C4-2B (cell line): ENCODE data around the gene COG5.

Experiments
- H3K27ac ChIP-seq: fragments of 450-650 bp; 2 replicates; pipeline ENCODE4 v1.5.1; 2017
- ZFX ChIP-seq: fragments of 450-650 bp; IDR thresholded peaks from 2 replicates; pipeline ENCODE4 v1.6.1; 2017
- TF ChIP-seq, protein P1 (sequence below): fragments of 450-650 bp; conservative IDR thresholded peaks from 2 replicates; pipeline ENCODE4 v1.5.1; 2017; ENCODE audit warnings: mild to moderate bottlenecking

Gene COG5

DNA sequence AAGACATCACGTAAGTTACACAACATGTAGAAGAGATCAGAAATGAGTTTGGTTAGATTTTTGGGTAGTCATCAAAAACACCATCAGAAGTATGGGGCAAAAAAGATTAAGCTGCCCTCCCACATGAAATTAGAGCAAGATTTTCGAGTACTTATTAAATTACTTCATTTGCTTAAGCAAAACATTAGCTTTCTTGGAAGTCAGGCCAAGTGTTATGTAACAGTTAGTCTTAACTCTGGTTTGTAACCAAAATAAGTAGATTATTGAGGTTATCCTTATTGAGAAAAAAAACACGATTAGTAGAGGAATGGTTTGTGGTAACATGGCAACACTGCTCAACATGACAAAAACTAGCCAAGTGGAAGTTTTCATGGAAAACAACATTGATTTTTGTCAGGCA lies 357.0 kb downstream of the COG5 start:
- no peak overlapping the region for H3K27ac ChIP-seq
- TF ChIP-seq ZFX, result no peak
- TF ChIP-seq, protein P1, sequence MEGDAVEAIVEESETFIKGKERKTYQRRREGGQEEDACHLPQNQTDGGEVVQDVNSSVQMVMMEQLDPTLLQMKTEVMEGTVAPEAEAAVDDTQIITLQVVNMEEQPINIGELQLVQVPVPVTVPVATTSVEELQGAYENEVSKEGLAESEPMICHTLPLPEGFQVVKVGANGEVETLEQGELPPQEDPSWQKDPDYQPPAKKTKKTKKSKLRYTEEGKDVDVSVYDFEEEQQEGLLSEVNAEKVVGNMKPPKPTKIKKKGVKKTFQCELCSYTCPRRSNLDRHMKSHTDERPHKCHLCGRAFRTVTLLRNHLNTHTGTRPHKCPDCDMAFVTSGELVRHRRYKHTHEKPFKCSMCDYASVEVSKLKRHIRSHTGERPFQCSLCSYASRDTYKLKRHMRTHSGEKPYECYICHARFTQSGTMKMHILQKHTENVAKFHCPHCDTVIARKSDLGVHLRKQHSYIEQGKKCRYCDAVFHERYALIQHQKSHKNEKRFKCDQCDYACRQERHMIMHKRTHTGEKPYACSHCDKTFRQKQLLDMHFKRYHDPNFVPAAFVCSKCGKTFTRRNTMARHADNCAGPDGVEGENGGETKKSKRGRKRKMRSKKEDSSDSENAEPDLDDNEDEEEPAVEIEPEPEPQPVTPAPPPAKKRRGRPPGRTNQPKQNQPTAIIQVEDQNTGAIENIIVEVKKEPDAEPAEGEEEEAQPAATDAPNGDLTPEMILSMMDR, result no peak

- H3K27ac ChIP-seq, result no peak overlapping the region
- TF ChIP-seq, protein P1, result no peak
- TF ChIP-seq ZFX, result no peak
Measured at GRCh38 chr7:107206136-107206535, 357.6 kb downstream of the COG5 start.

- no peak for TF ChIP-seq ZFX
- TF ChIP-seq, protein P1, result no peak
Measured at GRCh38 chr7:107203607-107204006, 360.1 kb downstream of the COG5 start.

DNA sequence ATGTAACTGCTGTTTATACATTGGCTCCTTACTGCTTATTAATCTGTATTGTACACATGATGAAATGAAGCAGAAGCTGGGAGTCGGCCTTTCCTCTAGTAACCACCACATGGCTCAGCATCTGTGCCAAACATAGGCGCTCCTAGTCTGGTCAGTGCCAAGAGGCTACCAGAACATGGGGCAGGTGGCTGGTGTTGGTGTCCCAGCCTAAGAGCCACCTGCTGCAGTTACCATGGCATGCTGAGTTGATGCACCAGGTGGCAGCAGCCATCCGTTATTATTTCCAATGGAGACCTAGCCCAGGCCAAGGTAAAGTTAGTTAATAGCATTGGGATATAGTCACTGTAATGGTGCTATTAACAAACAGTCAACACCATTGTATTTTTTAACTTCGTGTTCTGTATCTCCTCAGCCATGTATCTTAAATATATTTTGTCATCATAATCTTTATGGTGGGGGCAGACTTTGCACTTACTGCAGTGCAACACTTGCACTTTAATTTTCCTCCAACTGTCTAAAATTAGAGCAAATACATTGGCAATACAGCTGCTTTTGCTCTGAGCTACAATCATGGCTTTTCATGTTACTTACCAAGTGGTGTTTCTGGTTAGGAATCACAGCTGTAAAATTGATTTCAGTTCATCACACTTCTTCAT lies 361.8 kb downstream of the COG5 start:
- TF ChIP-seq ZFX, result no peak
- TF ChIP-seq, protein P1, result peak; percentile 92
- H3K27ac ChIP-seq, result no peak overlapping the region

More at GRCh38 chr7:107203607-107204006, 360.1 kb downstream of the COG5 start:
- H3K27ac ChIP-seq, result no peak overlapping the region

GRCh38 chr7:107196834-107197610 lies 366.7 kb downstream of the COG5 start:
- TF ChIP-seq, protein P1, result no peak
- no peak for TF ChIP-seq ZFX

DNA sequence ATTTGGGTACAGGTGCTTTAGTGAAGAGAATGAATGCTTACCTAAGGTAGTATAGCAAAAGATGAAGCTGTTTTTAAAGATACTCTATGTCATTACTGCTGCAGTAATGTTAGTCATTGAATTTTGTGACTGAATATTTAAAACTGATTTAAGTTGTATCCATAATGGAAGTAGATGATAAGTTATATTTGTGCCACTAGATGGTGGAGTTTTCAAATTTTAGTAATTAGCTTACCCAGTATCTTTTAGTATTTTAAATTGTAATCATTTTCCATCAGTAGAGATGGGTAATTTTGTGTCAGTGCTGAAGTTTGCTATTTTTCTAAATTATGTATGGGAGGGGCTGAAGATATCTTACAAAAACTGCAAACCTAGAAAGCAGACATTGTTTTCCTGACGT lies 369.7 kb downstream of the COG5 start:
- no peak overlapping the region for H3K27ac ChIP-seq
- no peak for TF ChIP-seq ZFX
- TF ChIP-seq, protein P1, result peak; percentile 50

More at GRCh38 chr7:107196834-107197610, 366.7 kb downstream of the COG5 start:
- H3K27ac ChIP-seq, result peak overlapping the region; percentile 17

DNA sequence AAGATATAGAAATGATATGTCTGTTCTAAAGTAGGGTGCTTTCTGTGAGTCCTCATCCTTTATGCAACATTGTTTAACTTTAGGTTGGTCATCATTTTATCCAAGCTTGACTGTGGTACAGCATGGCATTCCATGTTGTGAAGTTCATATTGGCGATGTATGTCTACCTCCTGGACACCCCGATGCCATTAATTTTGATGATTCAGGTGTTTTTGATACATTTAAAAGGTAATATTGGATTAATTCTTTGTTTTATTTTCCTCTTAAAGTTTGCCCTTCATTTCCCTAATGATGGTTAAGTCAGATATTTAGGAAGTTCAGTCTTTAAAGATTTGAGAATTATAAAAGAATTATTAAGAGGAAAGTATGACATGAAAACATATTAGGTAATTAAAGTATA lies 373.6 kb downstream of the COG5 start:
- no peak for TF ChIP-seq ZFX
- TF ChIP-seq, protein P1, result no peak
- H3K27ac ChIP-seq, result no peak overlapping the region
